KOPT-K1 (cell line): ENCODE results near the gene TMEM191B.
"Not testable (repeated sequence)": the region's sequence is repeated elsewhere in the genome, so short reads cannot be mapped to it uniquely, and the experiment has no call there.

Experiments
- H3K27ac ChIP-seq: fragments of 200-600 bp; sonication (generic); 2 replicates; pipeline ENCODE4 v1.5.1; 2016; ENCODE audit warnings: antibody characterized with exemption, mild to moderate bottlenecking, low read depth, low read length; ENCODE audit not compliant: poor library complexity, severe bottlenecking
- H3K36me3 ChIP-seq: fragments of 200-600 bp; sonication (generic); 2 replicates; pipeline ENCODE4 v1.5.1; 2017; ENCODE audit warnings: antibody characterized with exemption, mild to moderate bottlenecking, low read length, moderate library complexity; ENCODE audit not compliant: insufficient read depth
- H3K9me3 ChIP-seq: fragments of 200-600 bp; sonication (generic); 2 replicates; pipeline ENCODE4 v1.5.1; 2017; ENCODE audit warnings: antibody characterized with exemption, low read length, mild to moderate bottlenecking; ENCODE audit not compliant: insufficient read depth, poor library complexity, severe bottlenecking

TMEM191B gene

GRCh38 chr22:18527752-18528596, at the start of gene TMEM191B:
Gene TMEM191B (plus strand): TSS chr22:18527802. CDS start chr22:18527981, 179 bp downstream.
- not testable (repeated sequence) for H3K9me3 ChIP-seq, H3K36me3 ChIP-seq, H3K27ac ChIP-seq

- not testable (repeated sequence) for H3K27ac ChIP-seq, H3K9me3 ChIP-seq, H3K36me3 ChIP-seq
Measured at GRCh38 chr22:18496227-18496626, 31.4 kb upstream of the TMEM191B start.

GRCh38 chr22:18511327-18511726, 16.3 kb upstream of the TMEM191B start:
- not testable (repeated sequence) for H3K36me3 ChIP-seq, H3K9me3 ChIP-seq, H3K27ac ChIP-seq

DNA sequence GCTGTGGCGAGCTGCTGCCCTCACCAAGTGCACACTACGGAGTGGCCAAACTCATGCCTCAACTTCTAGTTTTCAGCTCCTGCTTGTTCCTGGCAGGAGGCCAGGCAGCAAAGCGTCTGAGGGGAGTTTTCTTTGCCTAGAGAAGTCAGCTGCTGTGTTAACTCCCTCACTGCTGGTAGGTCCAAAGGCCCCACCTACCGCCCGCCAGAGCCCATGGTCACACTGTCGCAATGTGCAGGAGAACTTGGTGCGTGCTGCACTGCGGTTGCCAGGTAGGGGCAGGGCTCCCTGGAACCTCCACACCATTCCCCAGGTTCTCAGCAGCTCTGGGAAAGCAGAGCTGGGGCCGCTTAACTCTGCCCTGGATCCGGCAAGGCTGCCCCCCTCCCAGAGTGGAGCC, 15.2 kb upstream of the TMEM191B start:
- H3K36me3 ChIP-seq, H3K27ac ChIP-seq, H3K9me3 ChIP-seq: not testable (repeated sequence)

DNA sequence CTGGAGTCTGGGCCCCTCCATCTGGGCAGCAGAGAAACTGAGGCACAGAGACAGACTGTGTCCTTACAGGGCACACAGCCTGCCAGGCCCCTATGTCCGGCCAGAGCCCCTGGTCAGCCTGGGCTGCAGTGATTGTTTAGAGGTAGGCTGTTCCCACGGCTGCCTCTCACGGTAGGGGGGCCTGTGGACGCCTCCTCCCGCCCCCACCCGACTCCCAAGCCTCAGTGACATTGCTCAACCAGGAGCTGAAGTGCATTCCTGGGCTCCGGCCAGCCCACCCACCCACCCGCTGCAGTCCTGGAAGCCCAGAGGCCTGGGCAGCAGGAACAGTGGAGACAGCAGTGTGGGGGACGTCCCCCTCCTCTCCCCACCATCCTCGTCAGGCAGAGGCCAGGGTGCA, 14.1 kb upstream of the TMEM191B start:
- not testable (repeated sequence) for H3K27ac ChIP-seq, H3K9me3 ChIP-seq, H3K36me3 ChIP-seq

GRCh38 chr22:18518061-18518460, 9.5 kb upstream of the TMEM191B start, which contains the start of gene GGTLC3:
Gene GGTLC3 (minus strand): TSS chr22:18518161. CDS start chr22:18517897, 264 bp downstream.
- H3K36me3 ChIP-seq, H3K9me3 ChIP-seq, H3K27ac ChIP-seq: not testable (repeated sequence)

- not testable (repeated sequence) for H3K27ac ChIP-seq, H3K36me3 ChIP-seq, H3K9me3 ChIP-seq
Measured at GRCh38 chr22:18522762-18523161, 4.8 kb upstream of the TMEM191B start.

- not testable (repeated sequence) for H3K36me3 ChIP-seq, H3K9me3 ChIP-seq, H3K27ac ChIP-seq
Measured at GRCh38 chr22:18523328-18523727, 4.3 kb upstream of the TMEM191B start.

DNA sequence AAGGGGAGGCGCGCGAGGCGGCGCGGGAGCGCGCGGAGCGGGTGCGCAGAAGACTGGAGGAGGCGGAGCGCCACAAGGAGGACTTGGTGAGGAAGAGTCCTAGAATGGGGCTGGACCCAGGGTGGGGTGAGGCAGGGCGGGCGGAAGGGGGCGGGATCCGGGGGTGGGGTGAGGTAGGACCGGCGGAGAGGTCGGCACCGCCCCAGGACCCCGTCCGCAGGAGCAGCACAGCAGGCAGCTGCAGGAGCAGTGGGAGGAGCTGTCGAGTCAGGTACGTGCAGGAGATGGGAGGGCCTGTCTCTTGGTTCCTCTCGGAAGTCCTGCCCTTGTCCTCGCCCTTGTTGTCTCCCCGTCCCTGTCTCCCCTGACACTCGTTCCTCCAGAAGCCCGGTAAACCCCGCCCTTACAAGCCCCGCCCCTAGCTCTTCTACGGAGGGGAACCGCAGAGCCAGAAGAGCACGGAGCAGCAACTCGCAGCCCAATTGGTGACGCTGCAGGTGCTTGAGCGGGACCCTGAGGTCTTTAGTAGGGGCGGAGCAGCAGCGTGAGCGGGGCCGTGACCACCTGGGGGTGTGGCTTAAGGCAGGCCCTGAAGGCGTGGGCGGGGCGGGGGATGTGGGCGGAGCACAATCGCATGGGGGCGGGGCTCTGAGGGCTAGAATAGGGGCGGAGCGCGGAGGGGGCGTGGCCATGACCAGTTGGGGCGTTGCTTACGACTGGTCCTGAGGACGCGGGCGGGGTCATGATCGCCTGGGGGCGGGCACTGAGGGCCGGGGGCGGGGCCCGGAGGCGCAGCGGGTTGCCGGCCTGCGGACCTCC, 1.2 kb downstream of the TMEM191B start:
- not testable (repeated sequence) for H3K27ac ChIP-seq, H3K36me3 ChIP-seq, H3K9me3 ChIP-seq

GRCh38 chr22:18529416-18530145, 2.0 kb downstream of the TMEM191B start:
- not testable (repeated sequence) for H3K27ac ChIP-seq, H3K36me3 ChIP-seq, H3K9me3 ChIP-seq

GRCh38 chr22:18533633-18534032, 6.0 kb downstream of the TMEM191B start:
- not testable (repeated sequence) for H3K9me3 ChIP-seq, H3K27ac ChIP-seq, H3K36me3 ChIP-seq

- not testable (repeated sequence) for H3K27ac ChIP-seq, H3K36me3 ChIP-seq, H3K9me3 ChIP-seq
Measured at GRCh38 chr22:18534315-18534714, 6.7 kb downstream of the TMEM191B start.

GRCh38 chr22:18539994-18540393, 12.4 kb downstream of the TMEM191B start:
- H3K27ac ChIP-seq, H3K36me3 ChIP-seq, H3K9me3 ChIP-seq: not testable (repeated sequence)

DNA sequence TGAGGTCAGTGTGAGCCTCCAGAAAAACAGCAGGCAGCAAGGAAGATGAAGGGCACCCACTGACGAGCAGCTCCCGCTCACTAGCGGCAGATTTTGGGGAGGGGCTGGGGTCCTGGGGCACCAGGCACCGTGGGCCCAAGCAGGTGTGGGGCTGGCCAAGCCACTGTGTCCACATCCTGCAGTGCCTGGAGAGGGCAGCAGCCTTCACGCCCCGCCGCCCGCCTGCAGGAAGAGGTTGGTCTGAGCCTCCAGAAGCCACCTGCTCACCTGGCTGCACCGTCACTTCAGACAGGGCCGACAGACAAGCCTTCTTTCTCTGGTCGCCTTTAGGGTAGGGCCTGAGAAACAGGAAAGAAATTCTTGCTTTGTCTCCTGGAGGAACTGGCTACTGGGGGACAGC, 15.8 kb downstream of the TMEM191B start:
- H3K36me3 ChIP-seq, H3K27ac ChIP-seq, H3K9me3 ChIP-seq: not testable (repeated sequence)

DNA sequence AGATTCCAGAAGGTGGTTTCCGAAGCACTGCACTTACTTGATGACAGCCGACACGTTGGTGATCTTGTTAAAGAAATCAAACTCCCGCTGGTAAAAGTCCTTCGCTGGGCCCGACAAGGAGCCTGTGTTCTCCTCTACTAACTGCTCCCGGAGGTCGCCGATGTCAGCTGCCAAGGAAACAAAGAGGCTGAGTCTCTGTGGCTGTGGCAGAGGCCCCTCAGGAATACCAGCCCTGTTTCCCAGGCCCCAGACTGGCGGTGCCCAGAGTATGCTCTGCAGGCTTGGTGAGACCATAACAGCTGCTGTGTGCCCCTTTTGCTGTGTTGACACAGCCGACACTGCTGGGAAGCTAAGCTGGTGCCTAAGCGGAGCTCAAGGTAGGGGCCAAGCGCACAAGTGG, 17.0 kb downstream of the TMEM191B start:
- not testable (repeated sequence) for H3K36me3 ChIP-seq, H3K9me3 ChIP-seq

More for the DNA sequence above, 17.0 kb downstream of the TMEM191B start:
- not testable (repeated sequence) for H3K27ac ChIP-seq
